CD4-positive, alpha-beta T cell treated with Interleukin-15 for 1 hour (primary cell): Measurements from ENCODE around the gene TUNAR.

Experiments
- DNase-seq: peaks from one replicate; pipeline ENCODE4 v3.0.0-alpha.2; 2020

The TUNAR gene

GRCh38 chr14:95876761-95877538, at the start of gene TUNAR:
TUNAR (plus strand) TSS chr14:95876832.
- no peak for DNase-seq

DNA sequence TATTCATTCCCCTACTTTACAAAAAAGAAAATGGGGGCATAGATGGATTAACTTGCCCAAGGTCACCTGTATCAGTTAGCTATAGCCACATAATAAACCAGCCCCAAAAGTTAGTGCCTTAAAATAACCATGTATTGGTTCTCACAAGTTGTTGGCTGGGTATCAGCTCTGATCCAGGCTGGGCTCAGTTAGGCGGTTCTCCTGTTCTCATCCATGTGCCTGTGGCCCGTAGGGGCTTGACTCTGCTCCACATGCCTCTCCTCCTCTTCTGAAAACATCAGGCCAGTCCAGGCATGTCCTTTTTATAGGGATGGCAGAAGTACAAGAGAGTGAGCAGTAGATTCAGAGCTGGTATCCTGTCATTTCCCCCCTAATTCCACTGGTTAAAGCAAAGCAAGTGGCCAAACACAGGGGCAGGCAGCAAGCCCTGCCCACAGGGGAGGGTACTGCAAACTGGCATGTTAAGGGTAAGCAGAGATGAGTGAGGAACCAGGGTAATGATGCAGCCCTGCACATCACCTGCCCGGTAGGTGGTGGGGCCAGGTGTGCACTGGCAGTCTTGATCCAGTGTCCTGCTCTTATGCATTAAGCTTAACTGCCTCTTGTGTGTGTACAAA, 47.9 kb upstream of the TUNAR start:
- no peak for DNase-seq

DNA sequence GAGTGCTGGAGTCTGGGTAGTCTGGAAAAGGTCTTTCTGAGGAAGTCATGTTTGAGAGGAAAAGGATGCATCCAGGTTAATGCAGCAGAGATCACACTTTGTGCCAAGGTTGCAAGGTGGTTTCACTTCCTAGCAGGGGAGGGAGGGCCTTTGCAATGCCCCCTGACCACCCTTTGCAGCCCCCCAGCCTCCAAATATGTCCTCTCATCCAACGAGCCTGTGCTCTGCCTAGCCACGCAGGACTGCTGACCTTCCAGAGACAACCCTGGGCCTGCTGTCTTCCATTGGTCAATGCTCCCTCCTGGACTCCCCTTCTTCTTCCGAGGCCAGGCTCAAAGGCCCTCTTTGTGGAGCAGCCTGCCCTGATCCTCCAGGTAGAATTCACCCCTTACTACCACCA, 47.3 kb upstream of the TUNAR start:
- no peak for DNase-seq

DNA sequence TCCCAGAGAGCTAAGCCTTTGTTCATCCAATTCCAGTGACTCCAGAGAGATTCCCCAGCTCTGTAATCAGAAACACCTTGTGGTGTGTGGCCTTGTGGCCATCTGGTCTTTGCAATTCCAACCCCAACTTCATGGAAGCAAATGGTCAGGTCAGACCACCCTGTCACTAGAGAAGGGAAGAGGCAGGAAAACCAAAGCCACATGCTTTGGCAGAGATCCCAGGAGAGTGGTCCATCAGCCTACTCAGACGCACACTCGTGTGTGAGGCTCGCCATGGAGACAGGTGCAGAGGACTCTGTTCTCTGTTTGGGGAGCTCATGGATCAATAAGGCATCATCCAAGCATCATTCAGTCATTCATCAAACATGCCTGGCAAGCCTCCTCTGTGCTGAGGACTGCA, 46.2 kb upstream of the TUNAR start:
- DNase-seq: no peak

- DNase-seq: no peak
These were observed 45.6 kb upstream of the TUNAR start for GRCh38 chr14:95831041-95831440.

- DNase-seq: no peak
These were observed 45.2 kb upstream of the TUNAR start for GRCh38 chr14:95831468-95831867.

DNA sequence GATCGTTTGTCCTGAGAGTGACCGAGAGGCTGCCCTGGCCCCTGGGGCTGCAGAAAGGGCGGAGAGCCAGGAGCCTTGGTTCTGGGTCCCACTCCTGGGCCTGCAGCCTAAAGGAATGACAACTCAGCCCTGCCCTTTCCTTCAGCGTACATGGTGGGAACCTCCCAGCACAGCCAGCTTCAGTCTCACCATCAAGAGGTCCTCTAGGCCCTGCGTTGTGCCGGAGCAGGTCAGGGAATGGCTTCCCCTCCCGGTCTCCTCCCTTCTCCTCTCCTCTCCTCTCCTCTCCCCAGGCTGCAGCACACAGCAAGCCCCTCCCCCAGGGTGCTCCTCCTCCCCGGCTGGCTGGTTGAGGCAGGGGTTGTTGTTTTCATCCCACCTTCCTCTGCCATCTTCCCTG, 44.6 kb upstream of the TUNAR start:
- no peak for DNase-seq

- no peak for DNase-seq
These were observed 43.2 kb upstream of the TUNAR start for GRCh38 chr14:95833429-95833828.

DNA sequence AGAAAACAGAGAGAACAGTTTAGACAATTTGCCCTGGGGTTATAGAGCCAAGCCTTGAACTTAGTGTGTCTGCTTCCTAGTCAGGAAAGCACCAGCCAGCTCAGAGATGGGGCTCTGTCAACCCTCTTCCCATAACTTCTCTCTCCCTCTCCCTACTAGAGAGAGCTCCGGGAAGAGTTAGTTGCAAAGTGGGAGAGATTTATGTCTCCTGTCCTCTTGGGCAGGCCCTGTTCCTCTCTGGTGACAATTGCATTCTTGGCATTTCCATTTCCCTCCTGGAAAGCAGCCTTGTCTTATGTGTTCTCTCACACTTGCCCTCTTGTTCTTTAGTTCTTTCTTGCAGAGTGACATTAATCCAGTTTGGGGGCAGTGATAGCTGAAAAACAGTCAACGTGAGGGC, 42.1 kb upstream of the TUNAR start:
- no peak for DNase-seq

GRCh38 chr14:95835121-95835730, 41.4 kb upstream of the TUNAR start:
- DNase-seq: no peak

DNA sequence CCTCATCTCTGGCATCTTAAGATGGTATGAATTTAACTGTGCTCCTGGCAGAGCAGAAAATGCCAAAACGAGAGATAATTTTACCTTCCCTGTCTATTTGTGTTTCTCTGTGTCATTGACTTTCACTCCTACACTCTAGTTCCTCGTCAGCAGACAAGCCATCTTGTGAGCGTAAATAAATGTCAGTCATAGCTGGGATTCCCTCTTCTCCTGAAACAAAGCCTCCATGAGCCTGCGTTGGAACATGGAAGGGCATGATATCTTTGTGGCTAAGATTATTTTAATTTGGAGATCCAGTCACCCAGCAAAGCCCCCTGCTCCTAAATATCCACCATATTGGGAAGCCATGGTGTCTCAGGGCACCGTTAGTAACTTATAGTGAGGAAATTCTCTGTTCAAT, 37.8 kb upstream of the TUNAR start:
- no peak for DNase-seq

GRCh38 chr14:95840094-95840700, 36.4 kb upstream of the TUNAR start:
- no peak for DNase-seq

- no peak for DNase-seq
These were observed 35.0 kb upstream of the TUNAR start for GRCh38 chr14:95841668-95842067.

DNA sequence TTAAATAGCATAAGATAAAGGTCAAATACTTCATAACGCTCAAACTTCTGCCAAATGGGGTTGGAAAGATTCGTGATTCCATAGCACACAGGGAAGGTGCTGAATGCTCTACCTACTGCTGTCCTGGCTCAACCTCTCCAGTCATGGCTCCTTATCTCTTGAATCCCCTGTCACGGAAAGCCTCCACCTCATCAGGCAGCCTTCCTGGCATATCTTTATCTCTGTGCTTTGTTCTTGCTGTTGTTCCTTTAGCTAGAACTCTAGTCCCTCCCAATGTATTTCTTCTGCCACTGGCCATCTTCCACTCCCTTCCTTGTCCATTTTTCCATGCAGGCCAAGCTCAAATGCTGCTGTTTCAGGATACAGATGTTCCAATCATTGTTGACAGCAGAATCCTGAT, 26.9 kb upstream of the TUNAR start:
- DNase-seq: no peak

- no peak for DNase-seq
These were observed 26.2 kb upstream of the TUNAR start for GRCh38 chr14:95850429-95850828.

DNA sequence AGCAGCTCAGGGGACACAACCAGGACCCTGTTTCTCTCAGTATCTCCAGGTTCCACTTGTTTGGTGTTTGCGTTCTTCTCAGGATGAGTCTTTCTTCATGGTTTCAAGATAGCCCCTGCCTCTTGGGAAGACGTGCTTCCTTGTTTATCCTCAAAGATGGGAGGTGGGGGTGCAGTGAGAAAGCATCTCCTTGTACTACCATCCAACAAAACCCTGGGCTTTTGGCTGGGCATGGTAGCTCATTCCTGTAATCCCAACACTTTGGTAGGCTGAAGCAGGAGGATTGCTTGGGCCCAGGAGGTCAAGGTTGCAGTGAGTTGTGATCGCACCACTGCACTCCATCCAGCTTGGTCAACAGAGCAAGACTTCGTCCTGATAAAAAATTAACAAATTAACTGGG, 21.0 kb upstream of the TUNAR start:
- DNase-seq: no peak

DNA sequence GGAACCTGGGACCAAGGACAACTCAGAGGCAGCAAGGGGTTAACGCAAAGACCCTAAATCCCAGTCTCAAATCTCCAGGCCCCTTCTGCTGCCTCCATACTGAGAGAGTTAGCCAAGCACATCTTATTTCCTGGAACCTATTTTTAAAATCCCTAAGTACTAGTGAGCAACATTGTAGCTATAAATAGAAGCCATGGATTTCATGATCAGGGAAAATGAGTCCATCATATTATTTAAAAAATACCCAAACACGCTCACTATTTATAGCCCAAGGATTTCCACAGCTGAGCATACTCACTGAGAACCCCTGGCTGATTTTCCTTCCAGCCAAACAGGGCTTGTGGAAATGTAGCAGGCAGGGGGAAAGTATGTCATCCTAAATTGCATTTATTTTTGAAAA, 19.4 kb upstream of the TUNAR start:
- DNase-seq: no peak

GRCh38 chr14:95858893-95859292, 17.7 kb upstream of the TUNAR start:
- DNase-seq: no peak

DNA sequence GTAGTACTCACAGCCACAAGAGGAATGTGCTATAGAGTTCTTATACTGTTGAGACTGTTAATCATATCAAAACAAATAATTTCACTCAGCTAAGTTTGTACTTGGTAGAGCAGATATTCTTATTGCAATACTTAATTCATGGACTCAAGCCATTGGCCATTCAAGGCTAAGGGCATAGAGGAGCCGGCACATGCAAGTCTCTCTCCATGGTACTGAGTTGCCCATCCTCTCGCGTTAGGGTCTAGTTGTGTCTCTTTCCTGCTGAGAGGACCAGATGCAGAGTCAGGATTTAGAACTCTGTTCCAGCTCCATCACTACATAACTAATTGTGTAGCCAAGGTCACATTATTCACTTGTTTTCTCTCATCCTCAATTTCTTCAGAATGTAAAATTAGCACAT, 14.4 kb upstream of the TUNAR start:
- DNase-seq: no peak

GRCh38 chr14:95863295-95863694, 13.3 kb upstream of the TUNAR start:
- DNase-seq: no peak

DNA sequence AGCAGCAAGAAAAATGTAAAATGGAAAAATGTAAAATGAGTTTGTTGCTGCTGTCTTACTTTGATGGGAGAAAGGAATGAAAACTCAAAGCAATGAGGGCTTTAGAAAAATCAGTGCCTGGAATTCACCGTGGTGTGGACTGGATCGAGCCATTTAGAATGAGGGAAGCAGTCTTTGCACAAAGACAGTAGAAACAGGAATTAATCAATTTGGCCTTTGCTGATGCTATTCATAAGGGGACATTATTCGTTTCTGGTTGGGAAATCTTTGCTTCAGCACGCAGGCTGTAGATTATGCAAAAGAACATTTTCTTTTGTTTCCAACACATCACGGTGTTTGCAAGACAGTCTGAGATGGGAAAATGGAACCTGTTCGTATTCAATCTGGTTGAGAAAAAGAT, 6.9 kb upstream of the TUNAR start:
- no peak for DNase-seq

DNA sequence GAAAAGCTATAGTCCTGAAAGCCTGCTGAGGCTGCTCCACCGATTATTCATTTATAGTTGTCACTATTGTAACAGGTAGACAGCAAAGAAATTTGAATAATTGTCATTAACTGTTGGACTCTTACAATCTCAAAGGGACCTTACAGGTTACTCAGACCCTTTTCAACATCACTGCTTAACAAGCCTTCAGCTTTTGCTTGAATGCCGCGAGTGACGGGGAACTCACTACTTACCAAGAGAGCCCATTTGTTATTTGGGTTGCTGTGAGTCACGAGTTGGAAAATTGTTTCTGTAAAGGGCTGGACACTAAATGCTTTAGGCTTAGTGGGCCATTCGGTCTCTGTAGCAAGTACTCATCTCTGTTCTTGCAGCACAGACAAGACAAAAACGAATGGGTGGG, 5.9 kb upstream of the TUNAR start:
- no peak for DNase-seq

DNA sequence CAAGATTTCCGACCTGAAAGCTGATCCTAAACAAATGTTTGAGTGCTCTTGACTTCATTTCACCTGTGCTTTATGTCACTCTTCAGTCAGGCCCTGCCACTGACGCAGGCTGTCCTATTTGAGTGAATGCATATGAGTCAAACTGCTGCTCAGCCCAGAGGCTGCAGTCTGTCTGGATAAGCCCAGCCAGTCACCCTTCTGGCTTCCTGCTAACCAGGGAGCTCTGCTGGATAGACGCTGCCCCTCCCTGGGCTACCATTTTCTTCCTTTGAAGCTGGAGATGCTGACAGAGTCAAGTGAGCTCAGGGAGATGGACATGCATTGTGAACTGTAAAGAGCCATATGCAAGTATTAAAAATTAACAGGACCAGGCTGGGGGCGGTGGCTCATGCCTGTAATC, 5.1 kb upstream of the TUNAR start:
- DNase-seq: no peak

GRCh38 chr14:95872777-95873176, 3.9 kb upstream of the TUNAR start:
- no peak for DNase-seq
